ENCODE measurements around the gene KRT32. TPM values are rescaled to one million over a fixed set of nuclear protein-coding genes. Genes with fewer than 3 reads are reported as not detected.

The KRT32 gene
- total RNA-seq, 1 experiment from 2014 or later: not detected

DNA sequence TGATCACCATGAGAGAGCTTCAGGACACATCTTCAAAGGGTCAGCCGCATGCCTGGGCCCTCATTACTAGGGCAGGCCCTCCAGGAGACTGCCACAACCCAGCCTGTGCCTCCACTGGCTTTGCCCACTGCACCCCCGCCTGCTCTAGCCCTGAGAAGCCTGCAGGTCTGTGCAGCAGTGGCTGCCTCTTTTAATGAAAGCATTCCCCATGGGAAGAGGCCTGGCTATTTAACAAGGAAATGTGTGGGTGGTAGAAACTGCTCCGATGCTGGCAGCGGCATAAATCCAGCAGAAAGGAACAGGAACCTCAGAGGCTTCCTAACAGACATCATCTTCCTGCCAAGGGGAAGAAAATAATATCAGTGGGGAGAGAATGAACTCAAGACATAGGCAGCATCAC, 375 bp upstream of the KRT32 start:
- POLR2A ChIA-PET (ENCODE audit: low non-redundant PET): no interaction called here
- CTCF ChIA-PET: no interaction called here
- H3K4me1 ChIP-seq (ENCODE audit: insufficient read depth, low read length, poor library complexity, severe bottlenecking): no peaks in the 10 kb centered on the region
- no peak overlapping the region for H3K27ac ChIP-seq (ENCODE audit: low read depth, low read length, poor library complexity, severe bottlenecking)
- peak; percentile 66 for DNase-seq (ENCODE audit: low spot score)
- intact Hi-C loops (cut with micrococcal nuclease; ENCODE audit: unreplicated experiment): no loop called here
- H3K27me3 ChIP-seq (replicated peaks; ENCODE audit: insufficient read depth, low read depth, low read length, poor library complexity): no peaks in the 10 kb centered on the region
- H3K36me3 ChIP-seq (ENCODE audit: insufficient read depth, low read length, poor library complexity, severe bottlenecking): no peaks in the 10 kb centered on the region
- no peaks in the 10 kb centered on the region for H3K9me3 ChIP-seq (ENCODE audit: low read depth, low read length, poor library complexity, severe bottlenecking)
- TF ChIP-seq, protein P1, sequence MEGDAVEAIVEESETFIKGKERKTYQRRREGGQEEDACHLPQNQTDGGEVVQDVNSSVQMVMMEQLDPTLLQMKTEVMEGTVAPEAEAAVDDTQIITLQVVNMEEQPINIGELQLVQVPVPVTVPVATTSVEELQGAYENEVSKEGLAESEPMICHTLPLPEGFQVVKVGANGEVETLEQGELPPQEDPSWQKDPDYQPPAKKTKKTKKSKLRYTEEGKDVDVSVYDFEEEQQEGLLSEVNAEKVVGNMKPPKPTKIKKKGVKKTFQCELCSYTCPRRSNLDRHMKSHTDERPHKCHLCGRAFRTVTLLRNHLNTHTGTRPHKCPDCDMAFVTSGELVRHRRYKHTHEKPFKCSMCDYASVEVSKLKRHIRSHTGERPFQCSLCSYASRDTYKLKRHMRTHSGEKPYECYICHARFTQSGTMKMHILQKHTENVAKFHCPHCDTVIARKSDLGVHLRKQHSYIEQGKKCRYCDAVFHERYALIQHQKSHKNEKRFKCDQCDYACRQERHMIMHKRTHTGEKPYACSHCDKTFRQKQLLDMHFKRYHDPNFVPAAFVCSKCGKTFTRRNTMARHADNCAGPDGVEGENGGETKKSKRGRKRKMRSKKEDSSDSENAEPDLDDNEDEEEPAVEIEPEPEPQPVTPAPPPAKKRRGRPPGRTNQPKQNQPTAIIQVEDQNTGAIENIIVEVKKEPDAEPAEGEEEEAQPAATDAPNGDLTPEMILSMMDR (conservative IDR thresholded peaks at IDR 0.05; ENCODE audit: low read depth, low read length): no peak
- no peak for TF ChIP-seq EZH2 (IDR thresholded peaks at IDR 0.05; ENCODE audit: borderline replicate concordance, low read depth, low read length, poor library complexity, severe bottlenecking)
- BruUV-seq (replicated peaks): no TSS peak
- H3K4me3 ChIP-seq (ENCODE audit: low read depth, low read length, poor library complexity, severe bottlenecking): no peak overlapping the region

DNA sequence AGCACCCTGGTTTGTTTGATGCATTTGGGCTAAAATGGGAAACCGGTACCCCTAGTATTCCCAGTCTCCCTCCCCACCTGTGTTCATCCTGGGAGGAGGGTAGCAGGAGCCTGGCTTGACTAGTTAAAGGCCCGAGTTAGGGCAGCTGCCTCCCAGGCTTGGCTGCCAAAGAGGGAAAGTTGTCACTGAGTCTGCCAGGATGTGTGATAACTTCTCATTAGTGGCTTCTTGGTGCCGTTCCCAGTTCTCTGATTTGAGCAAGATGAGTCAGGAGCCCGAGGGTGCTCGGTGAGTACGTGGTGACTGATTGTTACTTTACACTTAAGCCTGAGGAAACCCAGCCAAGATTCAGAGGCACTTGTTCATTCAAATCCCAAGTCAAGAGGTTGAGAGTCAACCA, 2.5 kb downstream of the KRT32 start:
- Histone ChIP-seq H3K4me1 (ENCODE audit: insufficient read depth, low read length, poor library complexity, severe bottlenecking) (no peaks in the 10 kb centered on the region), H3K36me3 (ENCODE audit: insufficient read depth, low read length, poor library complexity, severe bottlenecking) (no peaks in the 10 kb centered on the region), H3K27me3 (replicated peaks; ENCODE audit: insufficient read depth, low read depth, low read length, poor library complexity) (no peaks in the 10 kb centered on the region), H3K4me3 (ENCODE audit: low read depth, low read length, poor library complexity, severe bottlenecking) (no peak overlapping the region), H3K27ac (ENCODE audit: low read depth, low read length, poor library complexity, severe bottlenecking) (no peak overlapping the region), H3K9me3 (ENCODE audit: low read depth, low read length, poor library complexity, severe bottlenecking) (no peaks in the 10 kb centered on the region)
- DNase-seq (ENCODE audit: low spot score): peak; percentile 63
- ChIA-PET CTCF (no interaction called here), POLR2A (ENCODE audit: low non-redundant PET) (no interaction called here)
- intact Hi-C loops (cut with micrococcal nuclease; ENCODE audit: unreplicated experiment): no loop called here
- BruUV-seq (replicated peaks): no TSS peak
- TF ChIP-seq EZH2 (IDR thresholded peaks at IDR 0.05; ENCODE audit: borderline replicate concordance, low read depth, low read length, poor library complexity, severe bottlenecking): no peak
- TF ChIP-seq, protein P1 (conservative IDR thresholded peaks at IDR 0.05; ENCODE audit: low read depth, low read length): no peak

DNA sequence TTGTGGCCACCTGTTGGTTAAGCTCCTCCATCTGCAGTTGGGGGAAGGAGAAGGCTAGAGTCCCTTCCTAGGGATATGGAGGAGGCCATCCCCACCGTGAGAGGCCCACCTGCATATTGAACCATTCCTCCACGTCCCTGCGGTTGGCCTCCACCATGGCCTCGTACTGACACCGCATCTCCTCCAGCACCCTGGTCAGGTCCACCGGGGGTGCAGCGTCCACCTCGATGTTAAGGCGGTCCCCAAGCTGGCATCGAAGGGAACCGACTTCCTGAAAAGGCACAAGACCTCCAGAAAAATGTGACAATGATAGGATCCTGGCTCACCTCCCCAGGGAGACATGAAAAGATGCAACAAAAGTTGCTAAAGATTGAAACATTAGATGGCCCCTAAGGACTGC, 3.0 kb downstream of the KRT32 start:
- TF ChIP-seq, protein P1 (conservative IDR thresholded peaks at IDR 0.05; ENCODE audit: low read depth, low read length): no peak
- TF ChIP-seq EZH2 (IDR thresholded peaks at IDR 0.05; ENCODE audit: borderline replicate concordance, low read depth, low read length, poor library complexity, severe bottlenecking): no peak
- H3K4me1 ChIP-seq (ENCODE audit: insufficient read depth, low read length, poor library complexity, severe bottlenecking): no peaks in the 10 kb centered on the region
- H3K27me3 ChIP-seq (replicated peaks; ENCODE audit: insufficient read depth, low read depth, low read length, poor library complexity): no peaks in the 10 kb centered on the region
- no TSS peak for BruUV-seq (replicated peaks)
- H3K4me3 ChIP-seq (ENCODE audit: low read depth, low read length, poor library complexity, severe bottlenecking): no peak overlapping the region
- CTCF ChIA-PET: interaction anchor here (0.7 kb wide), 1 partner anchor 714 kb away, joined by 3 read pairs; no protein-coding TSS in a partner anchor
- H3K27ac ChIP-seq (ENCODE audit: low read depth, low read length, poor library complexity, severe bottlenecking): no peak overlapping the region
- H3K9me3 ChIP-seq (ENCODE audit: low read depth, low read length, poor library complexity, severe bottlenecking): no peaks in the 10 kb centered on the region
- intact Hi-C loops (cut with micrococcal nuclease; ENCODE audit: unreplicated experiment): no loop called here
- POLR2A ChIA-PET (ENCODE audit: low non-redundant PET): no interaction called here
- no peak for DNase-seq (ENCODE audit: low spot score)
- H3K36me3 ChIP-seq (ENCODE audit: insufficient read depth, low read length, poor library complexity, severe bottlenecking): no peaks in the 10 kb centered on the region
